Liver (tissue), 9 donors: ENCODE results near the gene BDKRB2. TPM values are rescaled to one million over a fixed set of nuclear protein-coding genes. Genes with fewer than 3 reads are reported as not detected.

Experiments
- DNase-seq: peaks from one replicate; pipeline ENCODE4 v3.0.0-alpha.2; 2017; ENCODE audit warnings: low spot score
- H3K27ac ChIP-seq, 2 donors: one replicate each; pipeline ENCODE4 v1.7.0; 2013; ENCODE audit warnings: inconsistent platforms in 2 of 2, low read length in 2 of 2, control low read depth in 1 of 2, low read depth in 1 of 2, mild to moderate bottlenecking in 1 of 2
- H3K27me3 ChIP-seq, 4 donors: one replicate each; pipeline versions ENCODE4 v1.6.1 to v1.7.0; 2013; ENCODE audit warnings: low read length in 3 of 4, inconsistent platforms in 1 of 4, mild to moderate bottlenecking in 1 of 4, moderate library complexity in 1 of 4; ENCODE audit not compliant: control insufficient read depth in 4 of 4, insufficient read depth in 4 of 4
- H3K36me3 ChIP-seq, 4 donors: one replicate each; pipeline versions ENCODE4 v1.6.1 to v1.7.0; 2013; ENCODE audit warnings: low read length in 3 of 4, mild to moderate bottlenecking in 3 of 4, low read depth in 1 of 4, moderate library complexity in 1 of 4; ENCODE audit not compliant: control insufficient read depth in 4 of 4, insufficient read depth in 3 of 4
- H3K4me1 ChIP-seq, 4 donors: one replicate each; pipeline versions ENCODE4 v1.6.1 to v1.7.0; 2013; ENCODE audit warnings: low read length in 3 of 4, mild to moderate bottlenecking in 3 of 4, moderate library complexity in 1 of 4; ENCODE audit not compliant: control insufficient read depth in 4 of 4, insufficient read depth in 4 of 4
- H3K4me3 ChIP-seq, 3 donors: one replicate each; pipeline versions ENCODE4 v1.6.1 to v1.7.0; 2013; ENCODE audit warnings: low read length in 3 of 3, control low read depth in 1 of 3, low read depth in 1 of 3, mild to moderate bottlenecking in 1 of 3
- H3K9ac ChIP-seq, 2 donors: one replicate each; pipeline ENCODE4 v1.7.0; 2013; ENCODE audit warnings: low read length in 2 of 2, mild to moderate bottlenecking in 2 of 2, moderate library complexity in 2 of 2, control low read depth in 1 of 2, low read depth in 1 of 2
- H3K9me3 ChIP-seq, 4 donors: one replicate each; pipeline versions ENCODE4 v1.6.1 to v1.7.0; 2013; ENCODE audit warnings: low read length in 3 of 4; ENCODE audit not compliant: control insufficient read depth in 4 of 4
- EGR1 ChIP-seq, 2 donors: IDR thresholded peaks; 2 replicates each; pipeline ENCODE4 v1.6.1; 2016 to 2018; ENCODE audit warnings: antibody characterized with exemption in 2 of 2, low read depth in 2 of 2
- FOXA1 ChIP-seq: IDR thresholded peaks from 2 replicates; pipeline ENCODE4 v1.6.1; 2016; ENCODE audit warnings: antibody characterized with exemption
- FOXA2 ChIP-seq: IDR thresholded peaks from 2 replicates; pipeline ENCODE4 v1.6.1; 2016; ENCODE audit warnings: antibody characterized with exemption
- GABPA ChIP-seq, 2 donors: IDR thresholded peaks in 1 of 2; conservative IDR thresholded peaks in 1 of 2; 2 replicates each; pipeline ENCODE4 v1.6.1; 2016; ENCODE audit warnings: antibody characterized with exemption in 2 of 2, mild to moderate bottlenecking in 1 of 2, moderate library complexity in 1 of 2
- HNF4A ChIP-seq, 2 donors: conservative IDR thresholded peaks; 2 replicates each; pipeline ENCODE4 v1.6.1; 2016; ENCODE audit warnings: antibody characterized with exemption in 2 of 2, mild to moderate bottlenecking in 2 of 2
- HNF4G ChIP-seq: IDR thresholded peaks from 2 replicates; pipeline ENCODE4 v1.6.1; 2016; ENCODE audit warnings: antibody characterized with exemption
- JUND ChIP-seq, 2 donors: IDR thresholded peaks; 2 replicates each; pipeline ENCODE4 v1.6.1; 2016; ENCODE audit warnings: antibody characterized with exemption in 2 of 2
- NR2F2 ChIP-seq: IDR thresholded peaks from 2 replicates; pipeline ENCODE4 v1.6.1; 2016; ENCODE audit warnings: antibody characterized with exemption
- RAD21 ChIP-seq, 2 donors: IDR thresholded peaks; 2 replicates each; pipeline ENCODE4 v1.6.1; 2016; ENCODE audit warnings: antibody characterized with exemption in 2 of 2, mild to moderate bottlenecking in 2 of 2
- RXRA ChIP-seq, 2 donors: IDR thresholded peaks; 2 replicates each; pipeline ENCODE4 v1.6.1; 2017 to 2018; ENCODE audit warnings: antibody characterized with exemption in 2 of 2, mild to moderate bottlenecking in 1 of 2
- SP1 ChIP-seq: IDR thresholded peaks from 2 replicates; pipeline ENCODE4 v1.6.1; 2018; ENCODE audit warnings: antibody characterized with exemption, mild to moderate bottlenecking
- TAF1 ChIP-seq: conservative IDR thresholded peaks from 2 replicates; pipeline ENCODE4 v1.6.1; 2016; ENCODE audit warnings: antibody characterized with exemption, mild to moderate bottlenecking
- YY1 ChIP-seq: IDR thresholded peaks from 2 replicates; pipeline ENCODE4 v1.6.1; 2016; ENCODE audit warnings: antibody characterized with exemption, mild to moderate bottlenecking
- WGBS: extraction: QIAGEN DNeasy Blood & Tissue Kit; methylation state at CpG from one replicate; pipeline ENCODE4 v1.1.7; 2013; 5-methylcytosine and 5-hydroxymethylcytosine counted together
- polyA plus RNA-seq, 2 donors: library from polyadenylated mRNA; stranded (reverse) in 1 of 2; unstranded in 1 of 2; fragments of 200-250 nt in 1 of 2; fragments of >200 nt in 1 of 2; fragmentation: Nextera tagmentation in 1 of 2; extraction: Ambion mirVana in 1 of 2; gene quantifications; one replicate each; pipeline versions ENCODE4 v1.2.1 to v1.2.3, GENCODE V29; 2013 to 2015
- total RNA-seq, 2 donors: library from RNA; depleted of rRNA; stranded (reverse); fragments of >200 nt; gene quantifications; one replicate each; pipeline ENCODE4 v1.2.3, GENCODE V29; 2014
- TF ChIP-seq, protein P1 (sequence below): IDR thresholded peaks from 2 replicates; pipeline ENCODE4 v1.6.1; 2016; ENCODE audit warnings: antibody characterized with exemption
- TF ChIP-seq, protein P2 (sequence below): IDR thresholded peaks from 2 replicates; pipeline ENCODE4 v1.6.1; 2016; ENCODE audit warnings: antibody characterized with exemption
- TF ChIP-seq, protein P3 (sequence below): fragments of 150-350 bp; IDR thresholded peaks from 2 replicates; pipeline ENCODE4 v1.5.1; 2017; ENCODE audit warnings: improper control_type of control experiment, low read depth, low read length; ENCODE audit not compliant: missing input control
- TF ChIP-seq, protein P4 (sequence below): IDR thresholded peaks from 2 replicates; pipeline ENCODE4 v1.6.1; 2016; ENCODE audit warnings: antibody characterized with exemption
- TF ChIP-seq, protein P5 (sequence below): IDR thresholded peaks from 2 replicates; pipeline ENCODE4 v1.6.1; 2016; ENCODE audit warnings: antibody characterized with exemption, mild to moderate bottlenecking
- donor health status: healthy.
- donor health status: healthy.
- donor health status: healthy.
- donor health status: healthy.
- donor health status: healthy.

The BDKRB2 gene
- total and polyA plus RNA-seq, 4 donors, result 0.10 to 0.25 (median 0.17) TPM

DNA sequence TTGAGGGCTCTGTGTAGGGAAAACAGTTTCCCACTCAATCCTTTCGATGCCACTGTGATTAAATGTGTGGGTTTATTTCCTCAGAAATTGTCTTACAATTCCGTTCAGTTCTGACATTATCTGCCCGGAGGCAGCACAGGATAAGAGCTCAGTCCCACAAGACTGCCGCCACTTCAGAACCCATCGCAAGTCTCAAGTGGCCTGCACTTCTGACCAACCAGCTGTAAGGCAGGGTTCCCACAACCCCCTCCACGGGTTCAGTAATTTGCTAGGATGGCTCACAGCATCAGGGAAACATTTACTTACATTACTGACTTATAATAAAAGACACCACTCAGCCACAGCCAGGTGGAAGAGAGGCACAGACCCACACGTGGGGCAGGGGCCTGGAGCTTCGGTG, 17.2 kb downstream of the BDKRB2 start:
- H3K4me3 ChIP-seq, result no peak overlapping the region
- TF ChIP-seq FOXA2 (no peak), SP1 (no peak), TAF1 (no peak), FOXA1 (no peak), HNF4G (no peak), JUND (IDR thresholded peaks at IDR 0.05) (no peak), YY1 (no peak), NR2F2 (no peak), RXRA (IDR thresholded peaks at IDR 0.05) (no peak), HNF4A (conservative IDR thresholded peaks at IDR 0.05) (no peak), EGR1 (IDR thresholded peaks at IDR 0.05; ENCODE audit: low read depth in 2 of 2) (no peak), GABPA (IDR thresholded peaks at IDR 0.05 in 1 of 2, conservative IDR thresholded peaks at IDR 0.05 in 1 of 2) (no peak), RAD21 (IDR thresholded peaks at IDR 0.05) (no peak)
- TF ChIP-seq, protein P1, sequence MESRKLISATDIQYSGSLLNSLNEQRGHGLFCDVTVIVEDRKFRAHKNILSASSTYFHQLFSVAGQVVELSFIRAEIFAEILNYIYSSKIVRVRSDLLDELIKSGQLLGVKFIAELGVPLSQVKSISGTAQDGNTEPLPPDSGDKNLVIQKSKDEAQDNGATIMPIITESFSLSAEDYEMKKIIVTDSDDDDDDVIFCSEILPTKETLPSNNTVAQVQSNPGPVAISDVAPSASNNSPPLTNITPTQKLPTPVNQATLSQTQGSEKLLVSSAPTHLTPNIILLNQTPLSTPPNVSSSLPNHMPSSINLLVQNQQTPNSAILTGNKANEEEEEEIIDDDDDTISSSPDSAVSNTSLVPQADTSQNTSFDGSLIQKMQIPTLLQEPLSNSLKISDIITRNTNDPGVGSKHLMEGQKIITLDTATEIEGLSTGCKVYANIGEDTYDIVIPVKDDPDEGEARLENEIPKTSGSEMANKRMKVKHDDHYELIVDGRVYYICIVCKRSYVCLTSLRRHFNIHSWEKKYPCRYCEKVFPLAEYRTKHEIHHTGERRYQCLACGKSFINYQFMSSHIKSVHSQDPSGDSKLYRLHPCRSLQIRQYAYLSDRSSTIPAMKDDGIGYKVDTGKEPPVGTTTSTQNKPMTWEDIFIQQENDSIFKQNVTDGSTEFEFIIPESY, result no peak
- TF ChIP-seq, protein P2, sequence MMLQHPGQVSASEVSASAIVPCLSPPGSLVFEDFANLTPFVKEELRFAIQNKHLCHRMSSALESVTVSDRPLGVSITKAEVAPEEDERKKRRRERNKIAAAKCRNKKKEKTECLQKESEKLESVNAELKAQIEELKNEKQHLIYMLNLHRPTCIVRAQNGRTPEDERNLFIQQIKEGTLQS, result no peak
- TF ChIP-seq, protein P3, sequence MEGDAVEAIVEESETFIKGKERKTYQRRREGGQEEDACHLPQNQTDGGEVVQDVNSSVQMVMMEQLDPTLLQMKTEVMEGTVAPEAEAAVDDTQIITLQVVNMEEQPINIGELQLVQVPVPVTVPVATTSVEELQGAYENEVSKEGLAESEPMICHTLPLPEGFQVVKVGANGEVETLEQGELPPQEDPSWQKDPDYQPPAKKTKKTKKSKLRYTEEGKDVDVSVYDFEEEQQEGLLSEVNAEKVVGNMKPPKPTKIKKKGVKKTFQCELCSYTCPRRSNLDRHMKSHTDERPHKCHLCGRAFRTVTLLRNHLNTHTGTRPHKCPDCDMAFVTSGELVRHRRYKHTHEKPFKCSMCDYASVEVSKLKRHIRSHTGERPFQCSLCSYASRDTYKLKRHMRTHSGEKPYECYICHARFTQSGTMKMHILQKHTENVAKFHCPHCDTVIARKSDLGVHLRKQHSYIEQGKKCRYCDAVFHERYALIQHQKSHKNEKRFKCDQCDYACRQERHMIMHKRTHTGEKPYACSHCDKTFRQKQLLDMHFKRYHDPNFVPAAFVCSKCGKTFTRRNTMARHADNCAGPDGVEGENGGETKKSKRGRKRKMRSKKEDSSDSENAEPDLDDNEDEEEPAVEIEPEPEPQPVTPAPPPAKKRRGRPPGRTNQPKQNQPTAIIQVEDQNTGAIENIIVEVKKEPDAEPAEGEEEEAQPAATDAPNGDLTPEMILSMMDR, result no peak
- TF ChIP-seq, protein P4, sequence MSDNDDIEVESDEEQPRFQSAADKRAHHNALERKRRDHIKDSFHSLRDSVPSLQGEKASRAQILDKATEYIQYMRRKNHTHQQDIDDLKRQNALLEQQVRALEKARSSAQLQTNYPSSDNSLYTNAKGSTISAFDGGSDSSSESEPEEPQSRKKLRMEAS, result no peak
- TF ChIP-seq, protein P5, sequence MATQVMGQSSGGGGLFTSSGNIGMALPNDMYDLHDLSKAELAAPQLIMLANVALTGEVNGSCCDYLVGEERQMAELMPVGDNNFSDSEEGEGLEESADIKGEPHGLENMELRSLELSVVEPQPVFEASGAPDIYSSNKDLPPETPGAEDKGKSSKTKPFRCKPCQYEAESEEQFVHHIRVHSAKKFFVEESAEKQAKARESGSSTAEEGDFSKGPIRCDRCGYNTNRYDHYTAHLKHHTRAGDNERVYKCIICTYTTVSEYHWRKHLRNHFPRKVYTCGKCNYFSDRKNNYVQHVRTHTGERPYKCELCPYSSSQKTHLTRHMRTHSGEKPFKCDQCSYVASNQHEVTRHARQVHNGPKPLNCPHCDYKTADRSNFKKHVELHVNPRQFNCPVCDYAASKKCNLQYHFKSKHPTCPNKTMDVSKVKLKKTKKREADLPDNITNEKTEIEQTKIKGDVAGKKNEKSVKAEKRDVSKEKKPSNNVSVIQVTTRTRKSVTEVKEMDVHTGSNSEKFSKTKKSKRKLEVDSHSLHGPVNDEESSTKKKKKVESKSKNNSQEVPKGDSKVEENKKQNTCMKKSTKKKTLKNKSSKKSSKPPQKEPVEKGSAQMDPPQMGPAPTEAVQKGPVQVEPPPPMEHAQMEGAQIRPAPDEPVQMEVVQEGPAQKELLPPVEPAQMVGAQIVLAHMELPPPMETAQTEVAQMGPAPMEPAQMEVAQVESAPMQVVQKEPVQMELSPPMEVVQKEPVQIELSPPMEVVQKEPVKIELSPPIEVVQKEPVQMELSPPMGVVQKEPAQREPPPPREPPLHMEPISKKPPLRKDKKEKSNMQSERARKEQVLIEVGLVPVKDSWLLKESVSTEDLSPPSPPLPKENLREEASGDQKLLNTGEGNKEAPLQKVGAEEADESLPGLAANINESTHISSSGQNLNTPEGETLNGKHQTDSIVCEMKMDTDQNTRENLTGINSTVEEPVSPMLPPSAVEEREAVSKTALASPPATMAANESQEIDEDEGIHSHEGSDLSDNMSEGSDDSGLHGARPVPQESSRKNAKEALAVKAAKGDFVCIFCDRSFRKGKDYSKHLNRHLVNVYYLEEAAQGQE, result no peak
- H3K4me1 ChIP-seq, result no peaks in the 10 kb centered on the region
- no peak overlapping the region for H3K9ac ChIP-seq
- peaks cover 0 to 4% (median 3%) of the 10 kb centered on the region in 4 donors for H3K27me3 ChIP-seq
- no peaks in the 10 kb centered on the region for H3K9me3 ChIP-seq
- WGBS, result 82% methylated on average over 8 of the region's 8 CpGs
- no peak overlapping the region for H3K27ac ChIP-seq
- H3K36me3 ChIP-seq, result no peaks in the 10 kb centered on the region
- no peak for DNase-seq
